Kidney glomerular epithelial cell (primary cell): ENCODE results near the gene BMPR1A.

Source experiments
- DNase-seq: peaks from one replicate; lab custom pipeline; 2025; lab: John Stamatoyannopoulos, UW

BMPR1A gene

DNA sequence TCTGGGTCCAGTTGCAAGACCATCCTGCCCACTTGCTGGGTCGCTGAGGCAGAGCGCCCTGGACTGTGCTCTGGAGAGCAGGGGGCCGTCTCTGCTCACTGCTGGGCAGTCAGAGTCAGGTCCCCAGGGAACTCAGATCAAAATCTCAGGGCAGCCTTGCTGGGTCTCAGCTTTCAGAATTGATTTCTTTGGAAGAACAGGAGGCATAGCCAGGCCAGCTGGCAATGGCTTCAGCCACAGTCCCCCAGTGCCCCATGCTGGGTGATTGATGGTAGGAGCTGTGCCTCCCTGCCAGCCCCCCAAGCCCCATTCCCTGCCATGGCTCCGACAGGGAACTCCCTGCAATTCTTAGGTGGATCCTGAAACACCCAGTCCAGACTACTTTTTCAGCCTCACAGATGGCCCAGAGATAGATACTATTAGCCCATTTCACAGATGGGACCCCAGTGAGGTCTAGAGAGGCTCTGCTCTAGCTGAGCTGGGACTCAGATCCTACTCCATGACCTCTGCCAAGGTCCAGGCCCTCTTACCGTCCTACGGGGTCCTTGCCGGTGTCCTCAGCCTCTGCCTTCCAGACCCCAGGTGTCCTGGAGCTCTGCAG lies 200.5 kb downstream of the BMPR1A start:
- DNase-seq = no peak

DNA sequence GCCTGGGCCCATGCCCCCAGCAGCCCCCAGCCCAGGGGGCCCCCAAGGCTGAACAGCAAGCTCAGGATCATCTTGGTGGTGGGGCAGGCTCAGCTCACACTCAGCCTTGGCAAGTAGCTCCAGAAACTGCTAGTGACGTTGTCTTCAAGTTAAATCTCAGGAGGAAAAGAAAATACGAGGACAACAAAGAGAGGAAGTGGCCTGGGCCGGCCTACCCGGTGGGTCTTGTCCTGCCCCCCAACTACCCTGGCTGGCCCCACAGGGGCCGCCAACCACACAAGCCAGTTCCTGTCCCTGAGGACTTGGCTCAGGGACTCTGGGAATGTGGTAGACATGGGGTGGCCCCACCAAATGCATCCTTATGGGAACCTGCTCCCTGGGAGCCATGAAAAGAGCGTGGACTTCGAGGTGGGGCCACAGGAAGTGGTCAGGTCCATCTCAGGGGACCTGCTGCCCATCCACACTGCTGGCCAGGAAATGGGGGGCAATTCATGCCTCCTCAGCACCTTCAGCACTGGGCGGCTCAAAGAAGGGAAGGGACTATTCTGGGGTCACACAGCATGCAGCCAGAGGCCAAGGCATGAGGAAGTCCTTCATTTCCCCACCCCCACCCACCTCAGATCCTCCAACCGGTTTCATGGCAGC lies 201.2 kb downstream of the BMPR1A start, which contains the start of gene MMRN2:
Gene MMRN2, minus strand, starts transcription at position 145 of the 645 bp plus-strand sequence. Its CDS starts 74 bp downstream, at position 71.
- DNase-seq = no peak

- no peak for DNase-seq
Observed at GRCh38 chr10:86958116-86958900, 201.9 kb downstream of the BMPR1A start, which contains the start of gene SNCG. Gene SNCG, plus strand, starts transcription at chr10:86958599. Its CDS starts 99 bp downstream, at chr10:86958698.

- DNase-seq = peak; percentile 55
Observed at GRCh38 chr10:86958901-86959736, 202.7 kb downstream of the BMPR1A start.

DNA sequence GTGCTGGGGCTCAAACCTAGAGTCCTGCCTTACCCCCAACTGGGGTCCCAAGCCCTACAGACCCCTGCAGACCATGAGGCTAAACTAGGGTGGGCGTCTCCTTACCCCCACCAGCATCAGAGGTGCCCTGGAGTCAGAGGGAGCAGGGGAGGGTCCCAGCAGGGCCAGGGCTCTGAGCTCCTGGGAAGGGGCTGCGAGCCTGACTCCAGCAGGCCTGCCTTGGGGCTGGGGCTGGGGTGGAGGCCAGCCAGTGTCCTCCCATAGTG lies 203.3 kb downstream of the BMPR1A start:
- no peak for DNase-seq

GRCh38 chr10:86960003-86960862 lies 203.8 kb downstream of the BMPR1A start:
- peak; percentile 17 for DNase-seq

DNA sequence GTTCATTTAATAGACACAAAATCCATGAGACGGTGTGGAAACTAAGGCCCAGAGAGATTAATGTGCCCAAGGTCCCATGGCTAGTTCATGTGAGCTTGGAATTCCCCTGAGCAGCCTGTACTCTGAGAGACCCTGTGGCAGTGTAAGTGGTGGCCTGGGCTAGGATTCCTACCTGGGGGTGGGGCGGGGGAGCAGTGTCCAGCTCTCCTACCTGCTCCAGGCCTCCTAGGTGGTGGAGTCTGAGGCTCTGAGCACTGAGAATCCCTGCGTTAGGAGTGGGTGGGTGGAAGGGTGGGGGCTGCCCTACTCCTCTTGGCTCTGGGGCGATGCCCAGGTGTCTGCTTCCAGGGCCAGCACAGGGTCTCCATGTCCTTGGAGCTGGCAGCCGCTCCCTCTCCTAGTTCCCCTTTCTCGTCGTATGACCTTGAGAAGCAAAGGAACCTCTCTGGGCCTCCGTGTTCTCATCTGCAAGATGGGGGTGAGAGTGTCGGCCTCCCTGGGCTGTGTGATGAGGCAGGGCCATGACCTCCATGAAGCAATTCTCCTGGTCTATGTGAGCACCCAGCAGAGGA lies 204.5 kb downstream of the BMPR1A start:
- no peak for DNase-seq

DNA sequence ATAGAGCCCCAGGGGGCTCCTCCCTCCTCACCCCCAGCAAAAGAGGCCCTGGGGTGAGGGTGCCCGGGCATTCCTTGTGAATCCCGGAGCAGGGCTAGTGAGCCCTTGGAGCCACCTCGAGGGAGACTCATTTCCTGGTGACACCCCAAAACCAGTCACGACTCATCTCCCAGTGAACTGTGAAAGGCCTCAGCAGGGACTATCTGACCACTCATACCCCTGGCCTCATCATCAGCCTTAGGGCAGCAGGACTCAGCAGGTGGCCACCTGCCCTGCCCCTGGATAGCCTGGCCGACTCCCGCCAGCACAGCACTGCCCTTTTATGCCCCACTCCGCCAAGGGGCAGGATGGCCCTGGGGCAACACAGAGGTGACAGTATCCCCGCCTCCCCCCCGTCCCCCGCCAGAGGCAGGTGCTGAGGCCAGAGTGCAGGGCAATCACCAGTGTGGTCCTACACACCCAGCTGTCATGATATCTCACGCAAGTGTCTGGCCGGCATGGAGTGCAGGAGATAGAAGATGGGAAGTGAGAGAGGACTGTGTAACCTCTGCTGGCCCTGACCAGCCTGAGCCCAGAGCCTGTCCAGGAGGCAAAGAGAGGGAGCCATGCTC lies 205.2 kb downstream of the BMPR1A start:
- no peak for DNase-seq

DNA sequence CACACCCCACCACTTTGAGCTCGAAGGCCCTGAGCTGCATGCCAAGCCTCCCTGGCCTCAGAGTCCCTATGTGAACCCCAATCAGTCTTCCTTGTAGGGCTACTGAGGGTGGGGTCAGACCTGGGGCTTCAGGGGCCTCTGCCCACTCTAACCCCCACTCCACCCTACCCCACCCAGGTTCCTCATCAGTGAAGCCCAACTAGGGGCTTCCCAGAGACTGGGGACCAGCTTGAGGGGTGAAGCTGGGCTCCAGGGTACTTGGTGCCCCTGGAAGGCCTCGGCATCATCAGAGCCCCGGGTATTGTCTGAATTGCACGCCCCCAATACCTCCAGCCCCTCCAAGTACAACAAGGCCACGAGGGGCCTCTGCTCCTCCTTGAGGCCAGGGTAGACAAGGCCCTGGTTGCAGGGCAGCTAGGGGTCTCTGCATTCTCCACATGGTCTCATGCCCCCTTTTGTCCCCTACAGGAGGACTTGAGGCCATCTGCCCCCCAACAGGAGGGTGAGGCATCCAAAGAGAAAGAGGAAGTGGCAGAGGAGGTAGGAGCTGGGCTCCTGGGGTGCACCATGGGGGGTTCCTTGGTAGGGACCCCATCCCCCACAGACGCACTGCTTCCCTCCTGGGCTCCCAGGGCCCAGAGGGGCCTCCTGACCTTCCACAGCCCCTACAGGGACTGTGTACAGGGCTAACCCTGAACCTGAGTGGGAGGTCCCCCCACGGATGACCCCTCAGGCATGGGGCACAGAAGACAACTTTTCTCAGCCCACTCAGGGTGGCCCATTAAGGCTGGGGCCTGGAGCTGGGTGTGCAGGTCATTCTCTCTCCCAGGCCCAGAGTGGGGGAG lies 205.9 kb downstream of the BMPR1A start:
- DNase-seq = no peak

- no peak for DNase-seq
Observed at GRCh38 chr10:86962981-86963310, 206.5 kb downstream of the BMPR1A start.

DNA sequence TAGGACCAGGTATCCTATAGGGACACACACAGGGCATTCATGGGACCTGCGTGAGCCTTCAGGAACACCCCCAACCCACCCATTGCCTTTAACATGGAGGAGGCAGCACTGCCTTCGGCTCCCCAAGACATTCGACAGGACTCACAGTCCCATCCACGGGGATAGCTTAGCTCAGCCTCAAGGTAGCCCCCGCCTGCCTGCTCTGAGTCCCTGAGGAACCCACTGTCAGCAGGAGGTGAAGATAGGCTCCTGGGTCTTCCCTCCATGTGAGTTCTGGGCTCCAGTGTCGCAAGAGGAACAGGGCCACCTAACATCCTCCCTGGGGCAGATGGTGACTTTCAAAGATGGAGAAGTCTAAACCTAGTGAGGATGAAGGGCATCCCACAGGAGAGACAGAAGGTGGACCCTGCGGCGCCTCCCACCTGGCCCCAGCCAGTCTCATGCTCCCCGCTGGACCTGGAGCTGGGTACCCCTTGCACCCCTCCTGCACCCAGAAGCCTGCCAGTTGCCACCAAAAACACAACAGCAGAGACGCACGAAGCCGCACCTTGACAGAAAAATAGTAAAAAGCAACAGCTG lies 207.0 kb downstream of the BMPR1A start:
- DNase-seq = no peak

DNA sequence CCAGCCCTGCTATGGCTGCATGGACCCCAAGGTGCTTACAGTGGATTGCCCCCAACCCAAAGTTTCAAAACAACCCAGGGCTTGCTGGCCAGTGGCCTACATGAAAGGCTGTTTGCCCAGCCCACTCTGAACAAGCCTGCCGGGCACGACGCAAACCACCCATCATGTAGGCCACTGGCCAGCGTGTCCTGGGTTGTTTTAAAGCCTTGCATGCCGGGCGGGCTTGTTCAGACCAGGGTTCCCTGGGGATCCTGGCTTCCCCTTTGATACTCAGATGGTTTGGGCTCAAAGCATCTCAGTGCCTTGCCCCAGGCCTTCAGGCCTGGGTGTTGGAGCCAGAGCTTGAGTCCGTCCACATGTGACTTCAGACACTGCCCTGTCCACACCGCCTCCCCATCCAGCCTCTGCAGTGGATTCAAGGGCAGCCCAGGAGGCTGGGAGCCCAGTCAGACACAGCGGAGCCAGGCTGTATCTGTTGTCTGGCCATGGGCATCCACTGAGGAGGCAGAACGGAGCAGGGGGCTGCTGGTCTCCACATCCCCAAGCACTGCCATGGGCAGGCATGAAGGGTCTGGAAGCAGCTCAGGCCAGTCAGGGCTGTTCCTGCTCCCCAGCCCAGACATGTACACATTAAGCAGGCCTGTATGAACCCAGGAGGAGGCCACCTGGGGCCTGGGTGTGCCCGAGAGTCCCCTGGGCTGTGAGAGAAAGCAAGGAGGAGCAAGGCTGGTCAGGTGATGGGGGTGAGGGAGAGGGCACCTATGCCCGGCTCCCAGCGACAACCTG lies 207.8 kb downstream of the BMPR1A start:
- DNase-seq = no peak

GRCh38 chr10:86964847-86965190 lies 208.4 kb downstream of the BMPR1A start:
- DNase-seq = no peak

DNA sequence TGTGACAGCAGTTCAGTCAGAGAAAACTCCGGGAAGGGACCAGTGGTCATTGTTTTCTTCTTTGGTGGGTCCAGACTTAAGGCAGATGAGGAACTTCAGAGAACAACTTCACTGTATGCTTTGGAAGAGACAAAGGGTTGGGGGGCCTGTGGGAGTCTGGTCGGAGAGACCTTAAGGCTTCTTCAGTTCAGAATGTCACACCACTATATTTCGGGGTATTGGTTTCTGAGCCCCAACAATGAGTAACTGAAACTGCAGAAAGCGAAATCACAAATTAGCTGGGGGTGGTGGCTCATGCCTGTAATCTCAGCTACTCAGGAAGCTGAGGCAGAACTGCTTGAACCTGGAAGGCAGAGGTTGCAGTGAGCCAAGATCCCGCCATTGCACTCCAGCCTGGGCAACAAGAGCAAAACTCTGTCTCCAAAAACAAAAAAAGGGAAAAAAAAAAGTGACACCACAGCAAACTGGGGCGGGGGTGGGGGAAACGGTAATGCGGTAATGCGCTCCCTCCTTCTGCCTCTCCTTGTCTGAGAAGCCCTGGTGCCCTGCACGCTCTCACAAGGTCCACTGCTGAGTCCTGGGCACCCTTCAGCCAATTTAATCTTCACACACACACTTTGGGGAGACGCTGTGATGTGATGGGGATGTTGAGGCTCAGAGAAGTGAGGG lies 209.7 kb downstream of the BMPR1A start:
- DNase-seq = no peak

- no peak for DNase-seq
Observed at GRCh38 chr10:86967481-86967941, 211.1 kb downstream of the BMPR1A start.

DNA sequence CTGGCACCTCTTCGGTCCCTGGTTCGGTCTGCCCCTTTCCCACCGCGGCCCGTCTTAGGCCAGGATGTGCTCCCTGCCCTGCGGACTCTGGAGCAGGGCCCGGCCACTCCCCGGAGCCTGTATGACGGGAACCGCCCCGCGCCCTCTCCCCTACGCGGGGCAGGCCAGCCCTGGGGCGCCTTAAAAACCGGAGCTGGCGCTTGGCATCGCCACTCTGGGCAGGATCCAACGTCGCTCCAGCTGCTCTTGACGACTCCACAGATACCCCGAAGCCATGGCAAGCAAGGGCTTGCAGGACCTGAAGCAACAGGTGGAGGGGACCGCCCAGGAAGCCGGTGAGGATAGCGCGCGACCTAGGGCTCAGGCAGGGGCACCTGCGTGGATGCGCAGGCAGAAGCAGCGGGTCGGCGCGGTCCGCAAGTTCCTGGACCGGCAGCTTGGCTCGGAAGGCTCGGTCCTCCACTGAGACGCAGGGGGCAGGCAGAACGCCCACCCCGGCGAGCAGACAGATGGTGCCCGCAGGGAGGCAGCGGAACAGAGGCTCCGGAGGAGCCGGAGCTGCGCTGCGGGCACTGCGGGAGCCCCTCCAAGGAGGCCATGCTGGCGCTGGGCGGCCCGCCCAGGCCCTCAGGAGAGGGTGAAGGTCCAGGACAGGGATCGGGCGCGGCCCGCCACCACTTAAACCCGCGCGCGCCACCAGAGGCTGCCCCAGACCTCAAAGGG lies 212.0 kb downstream of the BMPR1A start, which contains the start of gene ADIRF:
Gene ADIRF, plus strand, starts transcription at position 212 of the 723 bp plus-strand sequence. Its CDS starts 63 bp downstream, at position 275.
- DNase-seq = no peak

DNA sequence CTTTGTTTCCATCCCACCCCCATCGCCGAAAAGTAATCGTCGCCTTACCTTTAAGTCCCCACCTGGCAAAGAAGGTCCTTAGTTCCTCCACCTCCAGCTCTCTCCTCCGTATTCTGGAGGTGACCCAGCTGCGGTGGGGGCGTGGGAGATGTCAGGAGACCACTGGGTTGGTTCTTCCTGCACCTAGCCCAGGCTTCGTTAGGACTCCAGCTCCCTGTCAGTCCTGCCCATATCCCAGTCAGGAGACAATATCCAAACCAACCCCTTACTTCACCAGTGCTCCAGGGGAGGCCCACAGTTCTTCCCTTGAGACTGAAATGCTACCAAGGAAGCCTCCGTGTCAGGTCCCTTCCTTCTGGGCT lies 212.6 kb downstream of the BMPR1A start:
- no peak for DNase-seq
